ENCODE data around the gene UBE3B.

Gene UBE3B

GRCh38 chr12:109535231-109535862, 57.9 kb downstream of the UBE3B start:
- no peak for DNase-seq

GRCh38 chr12:109535863-109536250, 58.4 kb downstream of the UBE3B start:
- no peak for DNase-seq

GRCh38 chr12:109537136-109537535, 59.7 kb downstream of the UBE3B start:
- DNase-seq: no peak

- no peak for DNase-seq
These were observed 60.9 kb downstream of the UBE3B start for GRCh38 chr12:109538191-109538863.

GRCh38 chr12:109539508-109539907, 62.1 kb downstream of the UBE3B start:
- no peak for DNase-seq

GRCh38 chr12:109540526-109541412, 63.3 kb downstream of the UBE3B start:
- DNase-seq: no peak

GRCh38 chr12:109541413-109541726, 63.9 kb downstream of the UBE3B start:
- DNase-seq: no peak

- DNase-seq: no peak
These were observed 64.6 kb downstream of the UBE3B start for GRCh38 chr12:109542014-109542413.

- DNase-seq: no peak
These were observed 65.4 kb downstream of the UBE3B start for GRCh38 chr12:109542876-109543275.

- no peak for DNase-seq
These were observed 67.6 kb downstream of the UBE3B start for GRCh38 chr12:109544955-109545531.

- DNase-seq: no peak
These were observed 68.4 kb downstream of the UBE3B start for GRCh38 chr12:109545826-109546225.

GRCh38 chr12:109547286-109547685, 69.9 kb downstream of the UBE3B start:
- DNase-seq: no peak

- DNase-seq: no peak
These were observed 70.8 kb downstream of the UBE3B start for GRCh38 chr12:109548258-109548657.

GRCh38 chr12:109549613-109550270, 72.3 kb downstream of the UBE3B start:
- no peak for DNase-seq

- DNase-seq: no peak
These were observed 72.8 kb downstream of the UBE3B start for GRCh38 chr12:109550281-109550680.

- DNase-seq: no peak
These were observed 73.7 kb downstream of the UBE3B start for GRCh38 chr12:109551108-109551507.

GRCh38 chr12:109552971-109553370, 75.5 kb downstream of the UBE3B start:
- no peak for DNase-seq

GRCh38 chr12:109553483-109553882, 76.0 kb downstream of the UBE3B start:
- DNase-seq: no peak

- no peak for DNase-seq
These were observed 76.6 kb downstream of the UBE3B start for GRCh38 chr12:109553906-109554500.

GRCh38 chr12:109554761-109555160, 77.3 kb downstream of the UBE3B start:
- DNase-seq: no peak

- DNase-seq: no peak
These were observed 78.2 kb downstream of the UBE3B start for GRCh38 chr12:109555431-109556315.

GRCh38 chr12:109557200-109557599, 79.8 kb downstream of the UBE3B start:
- DNase-seq: no peak

All from activated CD4-positive, alpha-beta T cell treated with anti-CD3 and anti-CD28 coated beads for 1 hour (primary cell).